NCI-H1092 treated with DMSO at 0.1 percent for 48 hours (cell line): ENCODE results near the gene KIF5A.

Source experiments
- DNase-seq: peaks from one replicate; lab custom pipeline; 2025; lab: John Stamatoyannopoulos, UW

KIF5A gene

GRCh38 chr12:57520053-57520818, 29.6 kb upstream of the KIF5A start, which contains the start of gene DDIT3:
TSS of gene DDIT3 (minus strand) at chr12:57520514. CDS start at chr12:57517406, 3,108 bp downstream.
- peak; percentile 96 for DNase-seq

GRCh38 chr12:57521525-57522010, 28.3 kb upstream of the KIF5A start:
- DNase-seq: no peak

GRCh38 chr12:57522011-57522886, 27.6 kb upstream of the KIF5A start, which contains the start of gene MBD6:
TSS of gene MBD6 (plus strand) at chr12:57522824. CDS start at chr12:57524304, 1,480 bp downstream.
- peak; percentile 71 for DNase-seq

GRCh38 chr12:57522887-57523705, 26.7 kb upstream of the KIF5A start:
- no peak for DNase-seq

DNA sequence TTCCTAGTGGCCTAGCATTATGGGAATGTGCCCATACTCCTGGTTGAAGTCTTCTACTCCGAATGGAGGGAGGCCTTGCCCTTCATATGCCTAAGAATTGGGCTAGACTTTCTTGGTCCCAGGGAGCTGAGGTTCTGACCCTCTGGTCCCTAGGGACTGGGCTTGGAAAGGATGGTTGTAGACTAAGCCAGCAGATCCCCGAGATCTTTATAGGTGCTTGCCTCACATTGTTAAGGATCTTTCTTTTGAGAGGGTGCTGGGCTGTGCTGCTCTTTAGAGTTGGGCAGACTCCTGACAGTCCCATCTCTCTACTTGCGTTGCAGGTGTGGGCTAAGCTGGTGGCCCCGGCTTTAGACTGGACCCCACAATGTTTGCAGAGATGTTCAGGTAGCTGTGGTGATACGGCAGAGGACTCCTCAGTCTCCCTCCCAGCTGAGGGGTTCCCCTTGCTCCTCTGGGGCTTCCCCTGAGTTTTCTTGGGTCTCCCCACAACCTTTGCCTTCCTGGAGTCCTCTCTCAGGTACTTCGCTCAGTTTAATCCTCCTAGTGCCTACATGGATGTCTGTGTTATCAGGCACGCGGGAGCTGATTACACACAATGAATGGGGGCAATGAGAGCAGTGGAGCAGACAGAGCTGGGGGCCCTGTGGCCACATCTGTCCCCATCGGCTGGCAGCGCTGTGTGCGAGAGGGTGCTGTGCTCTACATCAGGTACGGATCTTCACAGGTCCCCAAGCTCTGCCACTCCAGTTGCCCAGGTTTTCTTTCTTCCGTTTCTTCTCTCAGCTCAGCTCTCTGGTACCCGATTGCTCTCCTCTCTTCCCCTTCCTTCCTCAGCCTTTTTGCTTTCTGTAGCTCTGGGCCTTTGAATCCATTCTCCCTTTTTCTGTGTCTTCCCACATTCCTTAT, 25.9 kb upstream of the KIF5A start:
- no peak for DNase-seq

- no peak for DNase-seq
Measured at GRCh38 chr12:57524814-57525614, 24.8 kb upstream of the KIF5A start.

- no peak for DNase-seq
Measured at GRCh38 chr12:57525615-57526383, 24.0 kb upstream of the KIF5A start.

DNA sequence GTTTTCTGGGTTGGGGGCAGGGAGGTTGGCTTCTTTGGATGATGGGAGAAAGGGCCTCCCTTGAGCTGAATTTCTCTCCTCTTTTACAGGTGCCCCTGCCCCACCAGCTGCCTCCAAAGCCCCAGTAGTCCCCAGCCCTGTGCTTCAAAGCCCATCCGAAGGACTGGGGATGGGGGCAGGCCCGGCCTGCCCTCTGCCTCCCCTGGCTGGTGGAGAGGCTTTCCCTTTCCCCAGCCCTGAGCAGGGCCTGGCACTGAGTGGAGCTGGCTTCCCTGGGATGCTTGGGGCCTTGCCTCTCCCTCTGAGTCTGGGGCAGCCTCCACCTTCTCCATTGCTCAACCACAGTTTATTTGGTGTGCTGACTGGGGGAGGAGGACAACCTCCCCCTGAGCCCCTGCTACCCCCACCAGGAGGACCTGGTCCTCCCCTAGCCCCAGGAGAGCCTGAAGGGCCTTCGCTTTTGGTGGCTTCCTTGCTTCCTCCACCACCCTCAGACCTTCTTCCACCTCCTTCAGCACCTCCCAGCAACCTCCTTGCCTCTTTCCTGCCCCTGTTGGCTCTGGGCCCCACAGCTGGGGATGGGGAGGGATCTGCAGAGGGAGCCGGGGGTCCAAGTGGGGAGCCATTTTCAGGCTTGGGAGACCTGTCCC, 23.2 kb upstream of the KIF5A start:
- DNase-seq: no peak

- no peak for DNase-seq
Measured at GRCh38 chr12:57527184-57527583, 22.7 kb upstream of the KIF5A start.

DNA sequence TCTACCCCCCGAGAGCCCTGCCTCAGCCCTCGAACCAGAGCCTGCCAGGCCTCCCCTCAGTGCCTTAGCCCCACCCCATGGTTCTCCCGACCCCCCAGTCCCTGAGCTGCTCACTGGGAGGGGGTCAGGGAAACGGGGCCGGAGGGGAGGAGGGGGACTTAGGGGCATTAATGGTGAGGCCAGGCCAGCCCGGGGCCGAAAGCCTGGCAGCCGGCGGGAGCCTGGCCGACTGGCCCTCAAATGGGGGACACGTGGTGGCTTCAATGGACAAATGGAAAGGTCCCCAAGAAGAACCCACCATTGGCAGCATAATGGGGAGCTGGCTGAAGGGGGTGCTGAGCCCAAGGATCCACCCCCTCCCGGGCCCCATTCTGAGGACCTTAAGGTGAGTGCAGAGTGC, 21.7 kb upstream of the KIF5A start:
- DNase-seq: no peak

DNA sequence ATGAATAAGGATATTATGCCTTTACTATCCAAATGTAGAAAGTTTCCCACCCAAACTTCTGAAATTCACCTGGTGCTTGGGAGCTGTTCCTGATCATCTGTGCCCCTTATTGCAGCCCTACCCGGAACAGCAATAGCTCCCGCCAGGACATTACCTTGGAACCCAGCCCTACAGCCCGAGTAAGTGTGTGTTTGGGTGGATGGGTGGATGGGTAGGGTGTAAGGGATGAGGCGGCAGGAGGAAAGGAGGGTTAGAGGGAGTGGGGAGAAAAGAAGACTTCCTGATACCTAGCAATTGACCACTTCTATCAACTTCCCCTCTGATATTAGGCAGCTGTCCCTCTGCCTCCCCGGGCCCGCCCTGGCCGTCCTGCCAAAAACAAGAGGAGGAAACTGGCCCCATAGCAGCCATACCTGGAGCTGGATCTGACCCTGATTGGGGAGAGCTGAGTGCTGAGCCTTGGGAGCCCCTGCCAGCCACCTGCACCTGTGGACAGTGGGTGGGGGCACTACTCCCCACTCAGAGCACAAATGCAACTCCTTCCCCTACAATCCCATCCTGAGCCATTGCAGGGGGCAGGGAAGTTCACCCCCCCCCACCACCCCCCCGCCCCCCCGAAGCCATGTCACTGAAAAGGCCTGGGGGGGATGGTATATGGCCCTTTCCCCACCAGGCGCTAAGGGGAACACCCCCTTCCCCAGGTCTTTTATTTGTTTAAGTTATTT, 20.9 kb upstream of the KIF5A start:
- DNase-seq: no peak

DNA sequence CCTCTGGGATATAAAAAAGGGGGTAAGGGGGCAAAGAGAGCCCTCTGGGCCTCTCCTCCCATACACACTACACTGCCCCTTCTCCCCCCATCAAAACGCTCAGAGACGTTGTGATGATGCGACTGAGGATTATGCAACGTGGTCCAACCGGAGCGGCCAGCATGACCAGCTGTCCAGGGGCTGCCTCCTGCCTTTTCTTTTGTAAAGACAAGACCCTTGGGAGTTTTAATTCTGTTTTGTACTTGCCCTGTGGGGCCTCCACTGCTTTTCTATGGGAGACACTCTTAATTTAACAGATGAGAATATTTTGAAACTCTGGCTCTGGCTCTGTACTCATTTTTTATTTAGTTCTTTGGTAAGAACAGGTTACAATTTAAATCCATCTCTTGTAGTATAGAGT, 20.0 kb upstream of the KIF5A start:
- no peak for DNase-seq

DNA sequence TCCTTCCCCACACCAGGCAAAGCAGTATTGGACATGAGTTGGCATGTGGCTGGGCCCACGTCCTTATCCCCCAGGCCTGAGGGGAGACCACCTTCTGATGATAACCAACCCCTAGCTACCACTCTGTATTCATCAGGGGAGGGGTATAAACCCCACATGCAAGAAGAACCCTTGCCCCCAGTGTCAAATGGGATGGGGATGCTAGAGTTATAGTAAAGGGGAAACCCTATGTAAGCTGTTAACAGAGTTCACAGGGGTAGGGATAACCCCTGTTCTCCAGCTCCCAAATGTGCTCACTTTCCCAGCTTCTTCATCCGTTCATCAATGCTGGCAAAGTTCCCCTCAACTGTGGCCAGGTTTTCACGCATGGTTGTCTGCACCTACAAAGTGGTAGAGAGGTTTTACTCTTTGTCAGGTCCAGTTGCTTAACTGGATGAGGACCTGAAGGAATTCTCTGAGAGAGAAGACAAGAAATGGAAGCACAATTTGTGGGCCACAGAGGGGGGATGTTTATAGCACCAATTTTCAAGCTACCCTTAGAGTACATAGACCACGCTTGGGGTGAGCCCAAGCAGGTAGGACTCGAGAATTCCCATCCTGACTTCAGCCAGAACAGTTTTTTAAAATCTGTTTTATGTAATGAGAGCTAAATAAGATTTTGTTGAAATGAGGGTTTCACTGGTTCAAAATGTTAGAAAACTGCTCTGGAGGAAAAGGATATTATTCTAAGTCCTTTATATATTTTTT, 19.3 kb upstream of the KIF5A start:
- DNase-seq: no peak

DNA sequence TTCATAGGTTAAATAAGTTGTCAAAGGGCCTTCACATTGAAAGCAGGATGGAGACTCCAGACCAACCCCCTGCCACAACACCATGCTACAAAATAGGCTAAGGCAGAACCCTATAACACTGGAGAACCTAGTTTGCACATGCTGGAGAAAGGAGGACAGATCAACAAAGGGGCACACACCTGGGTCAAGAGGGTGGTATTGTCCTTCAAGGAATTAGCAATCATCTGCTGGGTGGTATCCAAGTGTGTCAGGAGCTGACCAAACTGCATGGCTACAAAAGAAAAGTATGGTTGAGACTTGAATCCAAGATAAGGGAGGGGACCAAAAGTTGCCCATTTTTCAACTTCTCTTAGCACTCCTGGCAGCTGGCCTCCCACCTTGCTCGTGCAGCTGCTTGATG, 18.0 kb upstream of the KIF5A start:
- DNase-seq: no peak

DNA sequence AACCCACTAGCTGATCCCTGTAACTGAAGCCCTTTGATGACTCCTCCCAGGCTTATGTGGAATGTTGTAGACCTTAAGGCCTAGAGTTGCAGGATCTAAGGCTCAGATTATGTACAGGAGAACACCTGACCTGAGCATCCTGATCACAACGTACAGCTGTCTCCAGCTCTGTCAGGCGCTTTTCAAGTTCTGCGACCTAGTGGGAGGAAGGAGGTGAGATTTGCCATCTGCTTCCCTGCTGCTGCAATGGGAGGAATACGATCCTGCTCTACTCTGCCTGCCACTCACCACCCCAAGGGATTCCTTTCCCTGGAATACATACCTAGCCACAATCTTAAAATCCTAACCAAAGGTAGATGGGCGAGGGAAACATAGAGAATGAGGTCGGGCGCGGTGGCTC, 16.7 kb upstream of the KIF5A start:
- DNase-seq: no peak

DNA sequence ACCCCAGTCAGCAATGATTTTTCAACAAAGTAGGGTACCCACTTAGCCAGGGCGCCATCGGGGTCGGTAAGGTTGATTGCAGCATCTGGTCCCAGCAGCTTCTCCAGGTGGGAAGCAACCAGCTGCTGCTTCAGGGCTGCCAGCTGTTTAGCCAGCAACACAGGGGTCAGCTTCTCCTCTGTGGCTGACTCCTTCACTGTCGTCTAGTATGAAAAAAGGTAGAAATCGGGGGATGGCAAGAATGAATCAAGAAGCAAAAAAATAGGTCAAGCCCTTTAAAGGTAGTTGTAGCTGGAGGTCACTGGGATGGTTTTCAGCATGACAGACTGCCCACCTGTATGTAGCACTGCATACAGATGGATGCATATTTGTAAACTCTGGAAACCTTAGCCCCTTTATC, 15.6 kb upstream of the KIF5A start:
- no peak for DNase-seq

- DNase-seq: no peak
Measured at GRCh38 chr12:57534991-57535543, 14.8 kb upstream of the KIF5A start.
